Lower leg skin (tissue), 3 donors: ENCODE measurements around the gene IDI2.

Source experiments
- POLR2A ChIP-seq, 2 donors: fragments of 450-650 bp; IDR thresholded peaks; one replicate each; pipeline ENCODE4 v1.6.1; 2016 to 2017; ENCODE audit warnings: antibody characterized with exemption in 2 of 2, mild to moderate bottlenecking in 1 of 2, moderate library complexity in 1 of 2
- TF ChIP-seq, protein P1 (sequence below), 3 donors: fragments of 450-650 bp; IDR thresholded peaks; one replicate each; pipeline ENCODE4 v1.5.1; 2016; ENCODE audit warnings: antibody characterized with exemption in 3 of 3, mild to moderate bottlenecking in 3 of 3, moderate library complexity in 2 of 3

DNA sequence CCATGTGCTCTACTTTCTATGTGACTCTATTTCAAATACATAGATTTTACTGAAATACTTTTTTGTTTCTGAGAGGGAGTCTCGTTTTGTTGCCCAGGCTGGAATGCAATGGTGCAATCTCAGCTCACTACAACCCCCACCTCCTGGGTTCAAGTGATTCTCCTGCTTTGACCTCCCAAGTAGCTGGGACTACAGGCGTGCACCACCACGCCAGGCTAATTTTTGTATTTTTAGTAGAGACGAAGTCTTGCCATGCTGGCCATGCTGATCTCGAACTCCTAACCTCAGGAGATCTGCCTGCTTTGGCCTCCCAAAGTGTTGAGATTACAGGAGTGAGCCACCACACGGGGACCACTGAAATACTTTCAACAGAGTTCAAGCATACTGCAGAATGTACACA lies 19.8 kb upstream of the IDI2 start:
- TF ChIP-seq, protein P1, sequence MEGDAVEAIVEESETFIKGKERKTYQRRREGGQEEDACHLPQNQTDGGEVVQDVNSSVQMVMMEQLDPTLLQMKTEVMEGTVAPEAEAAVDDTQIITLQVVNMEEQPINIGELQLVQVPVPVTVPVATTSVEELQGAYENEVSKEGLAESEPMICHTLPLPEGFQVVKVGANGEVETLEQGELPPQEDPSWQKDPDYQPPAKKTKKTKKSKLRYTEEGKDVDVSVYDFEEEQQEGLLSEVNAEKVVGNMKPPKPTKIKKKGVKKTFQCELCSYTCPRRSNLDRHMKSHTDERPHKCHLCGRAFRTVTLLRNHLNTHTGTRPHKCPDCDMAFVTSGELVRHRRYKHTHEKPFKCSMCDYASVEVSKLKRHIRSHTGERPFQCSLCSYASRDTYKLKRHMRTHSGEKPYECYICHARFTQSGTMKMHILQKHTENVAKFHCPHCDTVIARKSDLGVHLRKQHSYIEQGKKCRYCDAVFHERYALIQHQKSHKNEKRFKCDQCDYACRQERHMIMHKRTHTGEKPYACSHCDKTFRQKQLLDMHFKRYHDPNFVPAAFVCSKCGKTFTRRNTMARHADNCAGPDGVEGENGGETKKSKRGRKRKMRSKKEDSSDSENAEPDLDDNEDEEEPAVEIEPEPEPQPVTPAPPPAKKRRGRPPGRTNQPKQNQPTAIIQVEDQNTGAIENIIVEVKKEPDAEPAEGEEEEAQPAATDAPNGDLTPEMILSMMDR (IDR thresholded peaks at IDR 0.05) = no peak
- TF ChIP-seq POLR2A (IDR thresholded peaks at IDR 0.05) = no peak
